Measurements from ENCODE around the gene ZNF584. TPM values are rescaled to one million over a fixed set of nuclear protein-coding genes. Genes with fewer than 3 reads are reported as not detected.
A peak's percentile ranks its signal among the peaks of the same experiment; 100 is the strongest.

Gene ZNF584
- polyA plus RNA-seq, 2 of the 4 experiments (the other 2 are of a cell fraction), result 15.6 to 18.2 TPM

DNA sequence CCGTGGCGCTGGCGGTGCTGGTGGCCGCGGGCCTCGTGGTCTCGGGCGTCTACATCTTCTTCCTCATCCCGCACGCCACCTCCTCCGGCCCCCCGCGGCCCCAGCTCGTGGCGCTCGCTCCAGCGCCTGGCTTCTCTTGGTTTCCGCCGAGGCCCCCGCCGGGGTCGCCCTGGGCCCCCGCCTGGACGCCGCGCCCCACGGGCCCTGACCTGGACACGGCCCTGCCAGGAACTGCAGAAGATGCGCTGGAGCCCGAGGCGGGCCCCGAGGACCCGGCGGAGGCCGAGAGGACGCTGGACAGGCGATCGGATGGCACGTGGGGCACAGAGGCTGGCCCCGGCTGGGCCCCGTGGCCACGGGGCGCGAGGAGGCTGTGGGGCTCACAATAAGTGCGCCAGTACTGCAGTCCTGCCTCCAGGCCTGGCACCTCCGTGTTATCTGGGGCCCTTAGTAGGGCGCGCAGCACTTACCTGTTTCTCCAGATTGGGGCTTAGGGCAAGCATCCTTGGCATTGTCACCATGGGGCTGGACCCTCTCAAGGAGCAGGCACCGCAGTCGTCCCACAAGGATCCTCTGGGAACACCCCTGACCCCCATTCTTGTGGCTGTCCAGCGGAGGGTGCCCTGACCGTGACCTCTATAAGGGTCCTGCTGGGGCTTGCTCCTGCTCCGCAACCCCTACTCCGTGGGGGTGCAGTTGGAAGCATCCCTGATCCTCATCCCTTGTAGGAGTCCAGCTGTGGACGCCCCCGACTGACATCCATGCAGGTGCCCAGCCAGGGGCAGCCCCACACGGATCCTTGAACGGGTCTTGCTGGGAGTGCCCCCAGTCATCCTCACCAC, 11.5 kb upstream of the ZNF584 start:
- 95% methylated on average over 50 of the region's 58 CpGs for WGBS (ENCODE audit: missing lambda C conversion rate)
- FAIRE-seq (no peak), DNase-seq (ENCODE audit: low read depth in 1 of 2, low spot score in 1 of 2) (no peak), ATAC-seq (no peak; a peak in 1 of 6 replicates)
- Histone ChIP-seq H3K27ac (no peak overlapping the region), H3K4me3 (no peak overlapping the region), H3K4me2 (no peak overlapping the region), H3K4me1 (peaks cover 30% of the 10 kb centered on the region), H3K9me3 (no peaks in the 10 kb centered on the region)
- POLR2A ChIA-PET, result no interaction called here
- no peak for TF ChIP-seq MAZ (IDR thresholded peaks at IDR 0.05; ENCODE audit: borderline replicate concordance, low read depth, low read length)
- TF ChIP-seq PHF8 (IDR thresholded peaks at IDR 0.05; ENCODE audit: borderline replicate concordance, low read depth), result no peak
- no peak for TF ChIP-seq POLR2AphosphoS2 (conservative IDR thresholded peaks at IDR 0.05; ENCODE audit: low read length)
- no peak for TF ChIP-seq MAX (IDR thresholded peaks at IDR 0.05)
- no peak for TF ChIP-seq E2F6 (IDR thresholded peaks at IDR 0.05; ENCODE audit: borderline replicate concordance, low read depth)
- no peak for TF ChIP-seq TFCP2L1 (CRISPR knock-in tag; IDR thresholded peaks at IDR 0.05)
- TF ChIP-seq KDM1A (IDR thresholded peaks at IDR 0.05; ENCODE audit: low read depth), result no peak
- no peak for TF ChIP-seq MYC (IDR thresholded peaks at IDR 0.05; ENCODE audit: borderline replicate concordance, low read length)
- no peak for TF ChIP-seq FOXS1 (CRISPR knock-in tag; IDR thresholded peaks at IDR 0.05)
- CTCF ChIA-PET, result interaction anchor here (0.9 kb wide), 1 partner anchor 123 kb away, joined by 3 read pairs; the partner anchor contains the start of gene ZBTB45

DNA sequence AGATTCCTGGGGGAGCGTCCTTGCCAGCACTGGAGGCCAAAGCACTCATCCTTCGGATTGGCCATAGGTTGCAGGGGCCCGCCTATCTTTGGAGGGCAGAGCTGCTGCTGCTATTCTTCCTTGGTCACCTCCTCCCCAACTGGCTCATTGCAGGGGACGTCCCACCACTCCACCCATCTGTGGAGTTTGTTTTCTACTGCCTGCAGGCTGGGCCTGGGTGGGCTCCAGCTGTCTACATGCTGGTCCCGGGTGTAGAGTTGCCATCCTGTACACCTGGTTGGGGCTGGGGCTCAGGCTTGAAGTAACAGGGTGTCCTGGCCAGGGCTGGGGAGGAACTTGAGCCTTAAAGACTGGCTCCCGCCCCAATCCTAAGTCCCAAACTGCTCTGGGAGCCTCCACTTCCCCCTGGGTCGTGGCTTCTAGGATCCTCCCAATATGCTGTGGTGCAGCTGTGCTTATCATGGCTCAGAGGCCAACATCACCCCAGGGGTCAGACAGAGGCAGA, 10.9 kb upstream of the ZNF584 start:
- H3K4me1 ChIP-seq, result peaks cover 32% of the 10 kb centered on the region
- TF ChIP-seq NPAS2 (CRISPR knock-in tag; IDR thresholded peaks at IDR 0.05; ENCODE audit: borderline replicate concordance), result no peak
- no peak for TF ChIP-seq USF2 (IDR thresholded peaks at IDR 0.05)
- no peak for TF ChIP-seq ZSCAN20 (CRISPR knock-in tag; IDR thresholded peaks at IDR 0.05)
- no peak for TF ChIP-seq POLR2A (IDR thresholded peaks at IDR 0.05; ENCODE audit: low read length)
- TF ChIP-seq HOXB13 (CRISPR knock-in tag; IDR thresholded peaks at IDR 0.05; ENCODE audit: low read depth), result no peak
- TF ChIP-seq EHF (CRISPR knock-in tag; IDR thresholded peaks at IDR 0.05), result no peak
- no peak for TF ChIP-seq EP300 (IDR thresholded peaks at IDR 0.05)
- no peak for TF ChIP-seq GATA3 (IDR thresholded peaks at IDR 0.05; ENCODE audit: borderline replicate concordance)
- TF ChIP-seq, protein P1, sequence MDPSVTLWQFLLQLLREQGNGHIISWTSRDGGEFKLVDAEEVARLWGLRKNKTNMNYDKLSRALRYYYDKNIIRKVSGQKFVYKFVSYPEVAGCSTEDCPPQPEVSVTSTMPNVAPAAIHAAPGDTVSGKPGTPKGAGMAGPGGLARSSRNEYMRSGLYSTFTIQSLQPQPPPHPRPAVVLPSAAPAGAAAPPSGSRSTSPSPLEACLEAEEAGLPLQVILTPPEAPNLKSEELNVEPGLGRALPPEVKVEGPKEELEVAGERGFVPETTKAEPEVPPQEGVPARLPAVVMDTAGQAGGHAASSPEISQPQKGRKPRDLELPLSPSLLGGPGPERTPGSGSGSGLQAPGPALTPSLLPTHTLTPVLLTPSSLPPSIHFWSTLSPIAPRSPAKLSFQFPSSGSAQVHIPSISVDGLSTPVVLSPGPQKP (IDR thresholded peaks at IDR 0.05; ENCODE audit: low read depth, low read length), result no peak
- no peak overlapping the region for H3K4me2 ChIP-seq
- ChIA-PET POLR2A (no interaction called here), CTCF (interaction anchor here (0.9 kb wide), 1 partner anchor 122 kb away, joined by 3 read pairs; the partner anchor contains the start of gene ZBTB45)
- WGBS (ENCODE audit: missing lambda C conversion rate), result 77% methylated on average over 6 of the region's 7 CpGs
- H3K4me3 ChIP-seq, result no peak overlapping the region
- H3K9me3 ChIP-seq, result no peaks in the 10 kb centered on the region
- ATAC-seq (no peak), FAIRE-seq (no peak), DNase-seq (ENCODE audit: low read depth in 1 of 2, low spot score in 1 of 2) (no peak)
- no peak overlapping the region for H3K27ac ChIP-seq

GRCh38 chr19:58398087-58398486, 10.4 kb upstream of the ZNF584 start:
- no peak for FAIRE-seq
- POLR2A ChIA-PET, result no interaction called here

More at GRCh38 chr19:58398087-58398486, 10.4 kb upstream of the ZNF584 start:
- Histone ChIP-seq H3K4me1 (peaks cover 32% of the 10 kb centered on the region), H3K4me3 (no peak overlapping the region), H3K4me2 (no peak overlapping the region), H3K27ac (no peak overlapping the region), H3K9me3 (no peaks in the 10 kb centered on the region)
- DNase-seq (ENCODE audit: low read depth in 1 of 2, low spot score in 1 of 2) (no peak), ATAC-seq (no peak)
- 65% methylated on average over 4 of the region's 4 CpGs for WGBS (ENCODE audit: missing lambda C conversion rate)
- TF ChIP-seq, protein P2, sequence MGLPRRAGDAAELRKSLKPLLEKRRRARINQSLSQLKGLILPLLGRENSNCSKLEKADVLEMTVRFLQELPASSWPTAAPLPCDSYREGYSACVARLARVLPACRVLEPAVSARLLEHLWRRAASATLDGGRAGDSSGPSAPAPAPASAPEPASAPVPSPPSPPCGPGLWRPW (IDR thresholded peaks at IDR 0.05), result no peak
- peak; percentile 64 for TF ChIP-seq ZFP36 (IDR thresholded peaks at IDR 0.05; ENCODE audit: borderline replicate concordance, partially characterized antibody)
- CTCF ChIA-PET, result interaction anchor here (0.9 to 1.0 kb wide), 2 partner anchors 9 to 122 kb away, joined by 3 read pairs; partner anchors contain the start of gene ZBTB45
